Prostate gland (tissue), 2 donors: Measurements from ENCODE around the gene SPDEF.

Experiments used
- CTCF ChIP-seq, 4 experiments: fragments of 200-600 bp in 2 of 4; fragments of 450-650 bp in 2 of 4; sonication (generic) in 2 of 4; IDR thresholded peaks; 1 replicate in 3 of 4; 2 replicates in 1 of 4; pipeline ENCODE4 v1.5.1; 2016 to 2019; ENCODE audit warnings: antibody characterized with exemption in 4 of 4, mild to moderate bottlenecking in 2 of 4, moderate library complexity in 2 of 4
- POLR2A ChIP-seq: fragments of 450-650 bp; IDR thresholded peaks from one replicate; pipeline ENCODE4 v1.6.1; 2016; ENCODE audit warnings: antibody characterized with exemption, mild to moderate bottlenecking
- POLR2AphosphoS5 ChIP-seq: sonication (generic); formaldehyde crosslinking; IDR thresholded peaks from one replicate; pipeline ENCODE4 v1.6.1; 2017; ENCODE audit warnings: antibody characterized with exemption

GRCh38 chr6:34511915-34512737, 44.0 kb downstream of the SPDEF start:
- TF ChIP-seq CTCF (IDR thresholded peaks at IDR 0.05) (no peak), POLR2A (no peak), POLR2AphosphoS5 (no peak)
